ENCODE results near the gene SLC11A2. TPM values are rescaled to one million over a fixed set of nuclear protein-coding genes. Genes with fewer than 3 reads are reported as not detected.

Gene SLC11A2
- total and polyA plus RNA-seq, 2 of the 13 experiments (the other 11 are each of a cell fraction or from before 2014, with no cell fraction given): 71.7 to 77.0 TPM

GRCh38 chr12:51062631-51063397 lies 36.6 kb upstream of the SLC11A2 start:
- CTCF ChIA-PET (ENCODE audit: low intra/inter-chr PET ratio, low total read pairs): no interaction called here

More at GRCh38 chr12:51062631-51063397, 36.6 kb upstream of the SLC11A2 start:
- POLR2A ChIA-PET: interaction anchor here (1.1 to 3.7 kb wide), 2 partner anchors 21 to 36 kb away, joined by 5 to 17 read pairs; partner anchors contain the start of genes CSRNP2 and SLC11A2
- Histone ChIP-seq H3K4me3 (replicated peaks in 1 of 3; ENCODE audit: insufficient read depth in 1 of 3, low read depth in 2 of 3, low read length in 3 of 3) (no peak overlapping the region), H3K4me1 (ENCODE audit: insufficient read depth, low read length) (peaks cover 36% of the 10 kb centered on the region), H2AFZ (ENCODE audit: low read length) (no peak overlapping the region), H3K9ac (ENCODE audit: insufficient read depth, low read depth, low read length) (no peak overlapping the region), H3K27me3 (ENCODE audit: control insufficient read depth in 1 of 2, insufficient read depth in 2 of 2, low read length in 2 of 2) (no peaks in the 10 kb centered on the region), H3K9me3 (ENCODE audit: low read length) (no peaks in the 10 kb centered on the region), H3K27ac (ENCODE audit: extremely low read length, insufficient read depth, low read length) (no peak overlapping the region), H3K4me2 (ENCODE audit: low read depth, low read length) (no peak overlapping the region), H3K36me3 (replicated peaks in 1 of 2; ENCODE audit: control insufficient read depth in 1 of 2, insufficient read depth in 2 of 2, low read length in 2 of 2) (peaks cover 15 to 58% of the 10 kb centered on the region in 2 experiments), H3K79me2 (ENCODE audit: insufficient read depth, low read length) (no peaks in the 10 kb centered on the region), H4K20me1 (ENCODE audit: insufficient read depth, low read length) (no peaks in the 10 kb centered on the region)
- TSS peak; percentile 31 for BruUV-seq (replicated peaks)
- TF ChIP-seq DPF2 (CRISPR knock-in tag; IDR thresholded peaks at IDR 0.05; ENCODE audit: borderline replicate concordance, low read depth) (no peak), SRF (IDR thresholded peaks at IDR 0.05; ENCODE audit: low read depth, low read length) (peak; percentile 79), KDM2A (CRISPR knock-in tag; IDR thresholded peaks at IDR 0.05; ENCODE audit: borderline replicate concordance, low read depth) (no peak), POLR2G (IDR thresholded peaks at IDR 0.05; ENCODE audit: low read depth, low read length) (peak; percentile 29; the same call in 1 of the 2 replicates), ZNF264 (CRISPR knock-in tag; IDR thresholded peaks at IDR 0.05) (no peak), ZNF703 (CRISPR knock-in tag; IDR thresholded peaks at IDR 0.05; ENCODE audit: borderline replicate concordance) (no peak), RBM22 (optimal IDR thresholded peaks at IDR 0.05; ENCODE audit: low read length) (peak; percentile 59), RCOR2 (CRISPR knock-in tag; IDR thresholded peaks at IDR 0.05) (no peak), POLR2AphosphoS5 (IDR thresholded peaks at IDR 0.05; ENCODE audit: low read depth, low read length) (0 out of 2 replicates have a peak, but pooled peaks have one; percentile 43), FOXO1 (CRISPR knock-in tag; IDR thresholded peaks at IDR 0.05) (no peak), ZNF136 (CRISPR knock-in tag; IDR thresholded peaks at IDR 0.05; ENCODE audit: low read depth) (no peak), ZNF784 (CRISPR knock-in tag; IDR thresholded peaks at IDR 0.05; ENCODE audit: borderline replicate concordance) (no peak), ZBTB38 (CRISPR knock-in tag; IDR thresholded peaks at IDR 0.05) (no peak), ATF7-NPFF (CRISPR knock-in tag; IDR thresholded peaks at IDR 0.05; ENCODE audit: low read depth) (no peak), EED (CRISPR knock-in tag; IDR thresholded peaks at IDR 0.05) (no peak)
- TF ChIP-seq, protein P1, sequence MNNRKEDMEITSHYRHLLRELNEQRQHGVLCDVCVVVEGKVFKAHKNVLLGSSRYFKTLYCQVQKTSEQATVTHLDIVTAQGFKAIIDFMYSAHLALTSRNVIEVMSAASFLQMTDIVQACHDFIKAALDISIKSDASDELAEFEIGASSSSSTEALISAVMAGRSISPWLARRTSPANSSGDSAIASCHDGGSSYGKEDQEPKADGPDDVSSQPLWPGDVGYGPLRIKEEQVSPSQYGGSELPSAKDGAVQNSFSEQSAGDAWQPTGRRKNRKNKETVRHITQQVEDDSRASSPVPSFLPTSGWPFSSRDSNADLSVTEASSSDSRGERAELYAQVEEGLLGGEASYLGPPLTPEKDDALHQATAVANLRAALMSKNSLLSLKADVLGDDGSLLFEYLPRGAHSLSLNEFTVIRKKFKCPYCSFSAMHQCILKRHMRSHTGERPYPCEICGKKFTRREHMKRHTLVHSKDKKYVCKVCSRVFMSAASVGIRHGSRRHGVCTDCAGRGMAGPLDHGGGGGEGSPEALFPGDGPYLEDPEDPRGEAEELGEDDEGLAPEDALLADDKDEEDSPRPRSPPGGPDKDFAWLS (CRISPR knock-in tag; IDR thresholded peaks at IDR 0.05; ENCODE audit: borderline replicate concordance): no peak
- FAIRE-seq: no peak
- 83% methylated on average over 9 of the region's 9 CpGs for WGBS (ENCODE audit: low lambda C conversion rate)
- intact Hi-C loops (cut with micrococcal nuclease; ENCODE audit: unreplicated experiment) (no loop called here), in situ Hi-C loops (cut with HindIII; ENCODE audit: extremely low pct_ligation_motif_present, low pct_unique_long_range_greater_than_20kb) (no loop called here)
- peak; percentile 38; the same call in 2 of the 3 replicates for ATAC-seq
- no peak for DNase-seq (ENCODE audit: low spot score)

Data from HepG2 (cell line).